Heart left ventricle (tissue), 13 donors: ENCODE data around the gene BORCS5.

ENCODE experiments used
- POLR2A ChIP-seq, 2 donors: fragments of 450-650 bp; IDR thresholded peaks; one replicate each; pipeline ENCODE4 v1.6.1; 2017; ENCODE audit warnings: antibody characterized with exemption in 2 of 2, mild to moderate bottlenecking in 2 of 2, moderate library complexity in 2 of 2
- TF ChIP-seq, protein P1 (sequence below), 12 donors: fragments of 200-600 bp; sonication (generic) in 4 of 12; IDR thresholded peaks; one replicate each; pipeline versions ENCODE4 v1.5.0 to v1.8.0; 2018 to 2022; ENCODE audit warnings: antibody characterized with exemption in 12 of 12, mild to moderate bottlenecking in 5 of 12
- donor health status: ischemic (EF 13 %, LVEDD 7.1; RV severe dilation, severe dysfunction).
- donor health status: DM: no; HTN: yes; CAD: no.
- donor health status: DM: no; HTN: no; CAD: no.
- donor health status: ischemic (EF 25% LVEDD 6.9; RV normal size, moderate dysfunction).
- donor health status: ischemic (EF 25% LVEDD 5.7; RV mildly dilated, moderate dysfunction).
- donor health status: ischemic (EF 35%, LVEDD 5.7; RV mildly dilated, moderate dysfunction).
- donor health status: nonischemic (EF 11% LVEDD 7.7; RV severe dilation, severe dysfunction).
- donor health status: DM: yes; HTN: yes; CAD: no.
- donor health status: PGD.
- donor health status: ischemic (EF 29% LVEDD 5.4; RV normal size, mild dysfunction).
- donor health status: nonischemic (EF 23%, LVEDD 6.1; RV moderate dilation, normal function).

GRCh38 chr12:12511895-12512711 lies 155.2 kb downstream of the BORCS5 start:
- TF ChIP-seq POLR2A (IDR thresholded peaks at IDR 0.05), result no peak
- TF ChIP-seq, protein P1, sequence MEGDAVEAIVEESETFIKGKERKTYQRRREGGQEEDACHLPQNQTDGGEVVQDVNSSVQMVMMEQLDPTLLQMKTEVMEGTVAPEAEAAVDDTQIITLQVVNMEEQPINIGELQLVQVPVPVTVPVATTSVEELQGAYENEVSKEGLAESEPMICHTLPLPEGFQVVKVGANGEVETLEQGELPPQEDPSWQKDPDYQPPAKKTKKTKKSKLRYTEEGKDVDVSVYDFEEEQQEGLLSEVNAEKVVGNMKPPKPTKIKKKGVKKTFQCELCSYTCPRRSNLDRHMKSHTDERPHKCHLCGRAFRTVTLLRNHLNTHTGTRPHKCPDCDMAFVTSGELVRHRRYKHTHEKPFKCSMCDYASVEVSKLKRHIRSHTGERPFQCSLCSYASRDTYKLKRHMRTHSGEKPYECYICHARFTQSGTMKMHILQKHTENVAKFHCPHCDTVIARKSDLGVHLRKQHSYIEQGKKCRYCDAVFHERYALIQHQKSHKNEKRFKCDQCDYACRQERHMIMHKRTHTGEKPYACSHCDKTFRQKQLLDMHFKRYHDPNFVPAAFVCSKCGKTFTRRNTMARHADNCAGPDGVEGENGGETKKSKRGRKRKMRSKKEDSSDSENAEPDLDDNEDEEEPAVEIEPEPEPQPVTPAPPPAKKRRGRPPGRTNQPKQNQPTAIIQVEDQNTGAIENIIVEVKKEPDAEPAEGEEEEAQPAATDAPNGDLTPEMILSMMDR (IDR thresholded peaks at IDR 0.05), result no peak
